H1 (cell line): ENCODE measurements around the gene THOC5. TPM values are rescaled to one million over a fixed set of nuclear protein-coding genes. Genes with fewer than 3 reads are reported as not detected.

Experiments
- CTCF ChIA-PET: fragments of 300-600 bp; sonication (Branson Sonifier 250); formaldehyde crosslinking; loops from one replicate; lab custom pipeline; 2021; ENCODE audit not compliant: partially characterized antibody; lab: Charles Lee
- POLR2A ChIA-PET: fragments of 300-600 bp; sonication (Branson Sonifier 250); formaldehyde crosslinking; loops from one replicate; lab custom pipeline; 2021; ENCODE audit warnings: inconsistent platforms; ENCODE audit not compliant: partially characterized antibody; lab: Charles Lee
- DNase-seq, 2 experiments: peaks; one replicate each; pipeline versions ENCODE4 v3.0.0 to v3.0.0-alpha.2; 2010 to 2022; ENCODE audit warnings: low spot score in 2 of 2, low read depth in 1 of 2, mixed read lengths in 1 of 2
- FAIRE-seq: peaks from 2 replicates; lab custom pipeline; 2011; peaks lifted over from hg19 to GRCh38; lab: Jason Lieb, UNC
- H2AFZ ChIP-seq: 2 replicates; pipeline ENCODE4 v1.8.1; 2012; ENCODE audit warnings: low read length, inconsistent platforms
- H2AK5ac ChIP-seq: 2 replicates; pipeline ENCODE4 v1.6.1; 2013; ENCODE audit warnings: low read depth, low read length
- H2BK120ac ChIP-seq: replicated peaks from 2 replicates; pipeline ENCODE3; 2013; ENCODE audit warnings: low read depth, low read length, inconsistent platforms
- H2BK12ac ChIP-seq: 2 replicates; pipeline ENCODE4 v1.6.1; 2013; ENCODE audit warnings: low read depth, low read length
- H2BK15ac ChIP-seq: 2 replicates; pipeline ENCODE4 v1.6.1; 2013; ENCODE audit warnings: low read length
- H2BK20ac ChIP-seq: 2 replicates; pipeline ENCODE4 v1.6.1; 2013; ENCODE audit warnings: low read length
- H2BK5ac ChIP-seq: 2 replicates; pipeline ENCODE4 v1.6.1; 2013; ENCODE audit warnings: low read depth, low read length
- H3K14ac ChIP-seq: 2 replicates; pipeline ENCODE4 v1.6.1; 2013; ENCODE audit warnings: inconsistent platforms; ENCODE audit not compliant: insufficient read length
- H3K18ac ChIP-seq: 2 replicates; pipeline ENCODE4 v1.6.1; 2013; ENCODE audit warnings: low read length; ENCODE audit errors: extremely low read depth
- H3K23ac ChIP-seq: 2 replicates; pipeline ENCODE4 v1.6.1; 2013; ENCODE audit warnings: inconsistent platforms; ENCODE audit not compliant: insufficient read length
- H3K23me2 ChIP-seq: 2 replicates; pipeline ENCODE4 v1.6.1; 2013; ENCODE audit warnings: low read depth, low read length
- H3K27ac ChIP-seq: 2 replicates; pipeline ENCODE4 v1.6.1; 2011; ENCODE audit warnings: low read depth, low read length, inconsistent platforms
- H3K27me3 ChIP-seq, 4 experiments: replicated peaks in 1 of 4; 1 replicate in 1 of 4; 2 replicates in 3 of 4; pipeline versions ENCODE4 v1.6.1 to v1.8.1; 2011 to 2013; ENCODE audit warnings: low read length in 3 of 4, mild to moderate bottlenecking in 3 of 4, inconsistent platforms in 2 of 4, mixed read lengths in 2 of 4, moderate library complexity in 1 of 4; ENCODE audit not compliant: control insufficient read depth in 3 of 4, insufficient read depth in 3 of 4; ENCODE audit errors: extremely low read depth in 1 of 4
- H3K36me3 ChIP-seq, 4 experiments: 2 replicates each; pipeline versions ENCODE4 v1.6.1 to v1.8.1; 2011 to 2013; ENCODE audit warnings: mild to moderate bottlenecking in 4 of 4, low read length in 3 of 4, moderate library complexity in 2 of 4, control low read depth in 1 of 4, inconsistent platforms in 1 of 4; ENCODE audit not compliant: insufficient read depth in 4 of 4, control insufficient read depth in 2 of 4
- H3K4ac ChIP-seq: replicated peaks from 2 replicates; pipeline ENCODE3; 2013; ENCODE audit warnings: low read length, low read depth, mixed read lengths, inconsistent platforms; ENCODE audit not compliant: insufficient read length
- H3K4me1 ChIP-seq, 4 experiments: replicated peaks in 1 of 4; 1 replicate in 1 of 4; 2 replicates in 3 of 4; pipeline versions ENCODE4 v1.6.1 to v1.8.1; 2011 to 2013; ENCODE audit warnings: low read length in 3 of 4, inconsistent platforms in 2 of 4, mixed read lengths in 1 of 4; ENCODE audit not compliant: insufficient read depth in 4 of 4, control insufficient read depth in 3 of 4
- H3K4me2 ChIP-seq, 2 experiments: 2 replicates each; pipeline versions ENCODE4 v1.6.1 to v1.8.1; 2011 to 2013; ENCODE audit warnings: low read depth in 2 of 2, low read length in 2 of 2, control low read depth in 1 of 2, inconsistent platforms in 1 of 2, mild to moderate bottlenecking in 1 of 2; ENCODE audit not compliant: insufficient read depth in 1 of 2
- H3K4me3 ChIP-seq, 4 experiments: fragments of 200-600, 300-600 bp in 1 of 4; sonication (generic), shearing (Covaris generic), sonication (Bioruptor Twin) in 1 of 4; 2 replicates each; pipeline versions ENCODE4 v1.5.1 to v1.8.1; 2011 to 2016; ENCODE audit warnings: low read length in 4 of 4, low read depth in 3 of 4, control low read depth in 2 of 4, inconsistent platforms in 2 of 4, mild to moderate bottlenecking in 2 of 4, mixed read lengths in 1 of 4, moderate library complexity in 1 of 4; ENCODE audit not compliant: insufficient read depth in 2 of 4; ENCODE audit errors: extremely low read depth in 1 of 4
- H3K56ac ChIP-seq: replicated peaks from 2 replicates; pipeline ENCODE3; 2013; ENCODE audit warnings: low read depth, mild to moderate bottlenecking, mixed read lengths, low read length, inconsistent platforms; ENCODE audit not compliant: insufficient read length
- H3K79me1 ChIP-seq: 2 replicates; pipeline ENCODE4 v1.6.1; 2013; ENCODE audit warnings: low read depth, low read length, control low read depth
- H3K79me2 ChIP-seq, 2 experiments: 2 replicates each; pipeline versions ENCODE4 v1.6.1 to v1.8.1; 2012 to 2013; ENCODE audit warnings: low read length in 2 of 2, mild to moderate bottlenecking in 2 of 2, inconsistent platforms in 1 of 2; ENCODE audit not compliant: insufficient read depth in 2 of 2, control insufficient read depth in 1 of 2
- H3K9ac ChIP-seq, 4 experiments: replicated peaks in 1 of 4; 1 replicate in 1 of 4; 2 replicates in 3 of 4; pipeline versions ENCODE4 v1.6.1 to v1.8.1; 2011 to 2013; ENCODE audit warnings: low read depth in 3 of 4, low read length in 3 of 4, control low read depth in 2 of 4, mild to moderate bottlenecking in 2 of 4, moderate library complexity in 2 of 4, inconsistent platforms in 1 of 4; ENCODE audit errors: extremely low read depth in 1 of 4
- H3K9me3 ChIP-seq, 2 experiments: 2 replicates each; pipeline versions ENCODE4 v1.6.1 to v1.8.1; 2012 to 2013; ENCODE audit warnings: mild to moderate bottlenecking in 2 of 2, moderate library complexity in 2 of 2, control low read depth in 1 of 2, inconsistent platforms in 1 of 2, low read depth in 1 of 2, low read length in 1 of 2, mixed read lengths in 1 of 2; ENCODE audit not compliant: insufficient read depth in 2 of 2
- H4K20me1 ChIP-seq, 2 experiments: replicated peaks in 1 of 2; 2 replicates each; pipeline versions ENCODE3 to v1.8.1; 2011 to 2013; ENCODE audit warnings: inconsistent platforms in 2 of 2, low read length in 2 of 2, mild to moderate bottlenecking in 1 of 2; ENCODE audit not compliant: insufficient read depth in 2 of 2, control insufficient read depth in 1 of 2
- H4K5ac ChIP-seq: 2 replicates; pipeline ENCODE4 v1.6.1; 2013; ENCODE audit warnings: low read length, low read depth, mixed read lengths, inconsistent platforms; ENCODE audit not compliant: insufficient read length
- H4K8ac ChIP-seq: 2 replicates; pipeline ENCODE4 v1.8.0; 2013; ENCODE audit warnings: mild to moderate bottlenecking, moderate library complexity, low read length, inconsistent platforms; ENCODE audit not compliant: insufficient read depth; ENCODE audit errors: extremely low read depth
- H4K91ac ChIP-seq: replicated peaks from 2 replicates; pipeline ENCODE3; 2013; ENCODE audit warnings: low read length, mixed read lengths, inconsistent platforms; ENCODE audit not compliant: insufficient read length
- POLR2AphosphoS5 ChIP-seq: IDR thresholded peaks from 2 replicates; pipeline ENCODE4 v1.6.1; 2011; ENCODE audit warnings: low read depth, low read length
- SP4 ChIP-seq: IDR thresholded peaks from 2 replicates; pipeline ENCODE4 v1.6.1; 2012; ENCODE audit warnings: low read length, inconsistent platforms
- SRF ChIP-seq: IDR thresholded peaks from 2 replicates; pipeline ENCODE4 v1.6.1; 2011; ENCODE audit warnings: mild to moderate bottlenecking, low read depth, low read length, moderate library complexity
- WGBS, 2 experiments: shearing (Covaris generic) in 1 of 2; methylation state at CpG; one replicate each; pipeline versions ENCODE4 v1.1.6 to v1.1.7; 2013 to 2015; ENCODE audit warnings: low lambda C conversion rate in 2 of 2, mixed read lengths in 2 of 2, inconsistent platforms in 1 of 2, low coverage in 1 of 2, missing lambda C conversion rate in 1 of 2; ENCODE audit not compliant: insufficient replicate concordance in 2 of 2, insufficient coverage in 1 of 2, insufficient read length in 1 of 2; ENCODE audit errors: extremely low coverage in 1 of 2, missing lambda C conversion rate in 1 of 2; 5-methylcytosine and 5-hydroxymethylcytosine counted together
- polyA plus RNA-seq, 7 experiments: library from polyadenylated mRNA; depleted of rRNA in 3 of 7; stranded (reverse) in 5 of 7; unstranded in 2 of 7; fragments of >200 nt in 5 of 7; fragments of 200-250 nt in 2 of 7; gene quantifications; 1 replicate in 5 of 7; 2 replicates in 1 of 7; 4 replicates in 1 of 7; pipeline versions ENCODE4 v1.2.1 to v1.2.3, GENCODE V29; 2011 to 2013; ENCODE audit warnings: missing spikeins in 2 of 7, mixed read lengths in 2 of 7
- total RNA-seq: library from RNA; stranded (reverse); fragmentation: NEBNext Ultra II Directional; extraction: Animal tissue kit (Norgen Biotek cat#: 25700); gene quantifications from 2 replicates; pipeline ENCODE4 v1.2.1, GENCODE V29; 2021

The THOC5 gene
- total and polyA plus RNA-seq, 2 of the 8 experiments (the other 6 are each of a cell fraction or from before 2014, with no cell fraction given): 27.7 to 65.7 TPM

- Histone ChIP-seq H3K23me2 (peaks cover 7% of the 10 kb centered on the region), H4K8ac (no peak overlapping the region; the same call in 1 of the 2 replicates), H3K27me3 (no peaks in the 10 kb centered on the region), H4K20me1 (no peaks in the 10 kb centered on the region), H4K91ac (no peak overlapping the region), H3K9me3 (no peaks in the 10 kb centered on the region), H4K5ac (no peak overlapping the region), H3K4ac (no peak overlapping the region), H3K56ac (no peak overlapping the region), H2BK120ac (no peak overlapping the region), H3K36me3 (peaks cover 0 to 11% (median 1%) of the 10 kb centered on the region in 4 experiments; a peak in 1 of 8 replicates), H2BK12ac (no peak overlapping the region), H3K4me2 (peak overlapping the region in 1 of 2 experiments; percentile 14; a peak in 3 of 4 replicates), H3K18ac (no peak overlapping the region), H3K4me1 (peaks cover 0 to 13% (median 9%) of the 10 kb centered on the region in 4 experiments; a peak in 6 of 7 replicates), H2AFZ (no peak overlapping the region), H2AK5ac (no peak overlapping the region), H2BK15ac (no peak overlapping the region), H3K9ac (no peak overlapping the region), H3K79me1 (peaks cover 8% of the 10 kb centered on the region), H3K4me3 (peak overlapping the region in 1 of 4 experiments; percentile 7; a peak in 1 of 8 replicates)
- 84% methylated on average over 12 of the region's 12 CpGs; no CpG with 5 or more reads in 1 of the 2 experiments for WGBS, 2 experiments
- POLR2A ChIA-PET: no interaction called here
- DNase-seq (no peak), FAIRE-seq (no peak)
- TF ChIP-seq SRF (no peak), POLR2AphosphoS5 (no peak), SP4 (no peak)
- TF ChIP-seq, all 59 proteins: peak for 0
- no peak overlapping the region for H3K27ac ChIP-seq
- no peak overlapping the region for H2BK20ac ChIP-seq
- H3K14ac ChIP-seq: no peak overlapping the region
- H2BK5ac ChIP-seq: no peak overlapping the region
- no peak overlapping the region for H3K23ac ChIP-seq
- H3K79me2 ChIP-seq: peaks cover 0 to 11% of the 10 kb centered on the region in 2 experiments; a peak in 2 of 4 replicates
- CTCF ChIA-PET: interaction anchor here (0.7 kb wide), 1 partner anchor 657 kb away, joined by 4 read pairs; no protein-coding TSS in a partner anchor
These were observed 28.2 kb upstream of the THOC5 start for GRCh38 chr22:29581799-29582198.
